ENCODE measurements around the gene SV2C.
"Not testable (repeated sequence)": the region's sequence is repeated elsewhere in the genome, so short reads cannot be mapped to it uniquely, and the experiment has no call there.

SV2C gene

DNA sequence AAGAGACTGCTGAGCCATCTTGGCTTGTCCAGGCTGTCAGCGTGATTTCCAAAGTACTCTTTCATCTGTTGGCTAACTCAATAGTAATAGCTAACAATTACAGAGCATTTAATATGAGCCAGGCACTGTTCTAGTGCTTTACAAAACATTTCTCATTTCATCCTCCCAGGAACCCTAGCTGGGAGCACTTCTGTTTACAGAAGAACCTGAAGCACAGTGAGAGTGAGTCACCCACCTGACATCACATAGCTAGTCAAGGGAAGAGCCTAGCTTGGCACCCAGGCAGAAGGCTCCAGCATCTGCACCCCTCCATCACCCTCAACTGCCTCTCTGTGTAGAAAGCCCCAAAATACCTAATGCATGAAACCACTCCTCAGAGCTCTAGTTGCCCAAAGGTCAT, 262.4 kb downstream of the SV2C start:
- no peak for DNase-seq (ENCODE audit: low spot score)

DNA sequence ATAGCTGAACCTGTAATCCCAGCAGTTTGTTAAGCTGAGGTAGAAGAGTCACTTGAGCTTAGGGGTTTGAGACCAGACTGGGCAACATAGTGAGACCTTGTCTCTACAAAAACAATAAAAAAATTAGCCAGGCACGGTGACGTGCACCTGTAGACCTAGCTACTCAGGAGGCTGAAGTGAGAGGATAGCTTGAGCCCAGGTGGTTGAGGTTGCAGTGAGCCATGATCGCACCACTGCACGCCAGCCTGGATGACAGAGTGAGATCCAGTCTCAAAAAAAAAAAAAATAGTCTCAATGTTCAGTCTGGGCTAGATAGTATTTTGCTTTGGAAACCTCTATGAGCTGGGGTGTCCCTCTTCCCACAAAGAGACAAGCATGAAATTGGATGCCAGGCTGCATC, 268.0 kb downstream of the SV2C start:
- DNase-seq (ENCODE audit: low spot score): no peak

DNA sequence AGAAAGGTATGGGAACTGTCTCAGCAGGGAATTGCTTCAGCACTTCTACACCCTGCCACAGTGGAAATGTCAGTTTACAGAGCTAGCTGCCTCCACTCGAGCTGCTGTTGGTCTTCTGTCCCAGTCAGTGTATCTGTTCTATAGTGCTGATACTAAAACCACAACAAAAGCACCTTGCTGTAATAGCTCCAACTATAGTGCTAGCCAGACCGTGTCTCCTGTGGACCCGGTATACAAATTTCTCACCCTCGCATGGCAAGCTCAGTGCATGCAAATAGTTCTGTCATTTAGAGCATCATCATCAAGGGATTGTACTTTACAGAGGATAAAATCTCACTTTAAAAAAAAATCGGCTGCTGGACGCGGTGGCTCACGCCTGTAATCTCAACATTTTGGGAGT, 268.4 kb downstream of the SV2C start:
- DNase-seq (ENCODE audit: low spot score): no peak

DNA sequence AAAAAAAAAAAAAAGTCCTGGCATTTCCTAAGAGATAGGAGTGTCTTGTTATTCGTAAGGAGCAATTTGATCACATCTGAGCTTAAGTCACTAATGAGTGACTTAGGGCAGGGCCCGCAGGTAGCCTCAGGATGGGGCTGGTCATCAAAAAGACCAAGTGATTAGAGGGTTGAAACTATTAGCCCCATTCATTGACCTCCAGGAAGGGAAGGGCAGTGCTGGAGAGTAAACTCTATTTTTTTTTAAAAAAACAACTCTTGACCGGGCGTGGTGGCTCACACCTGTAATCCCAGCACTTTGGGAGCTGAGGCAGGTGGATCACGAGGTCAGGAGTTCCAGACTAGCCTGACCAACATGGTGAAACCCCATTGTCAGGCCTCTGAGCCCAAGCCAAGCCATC, 273.7 kb downstream of the SV2C start:
- DNase-seq (ENCODE audit: low spot score): no peak

DNA sequence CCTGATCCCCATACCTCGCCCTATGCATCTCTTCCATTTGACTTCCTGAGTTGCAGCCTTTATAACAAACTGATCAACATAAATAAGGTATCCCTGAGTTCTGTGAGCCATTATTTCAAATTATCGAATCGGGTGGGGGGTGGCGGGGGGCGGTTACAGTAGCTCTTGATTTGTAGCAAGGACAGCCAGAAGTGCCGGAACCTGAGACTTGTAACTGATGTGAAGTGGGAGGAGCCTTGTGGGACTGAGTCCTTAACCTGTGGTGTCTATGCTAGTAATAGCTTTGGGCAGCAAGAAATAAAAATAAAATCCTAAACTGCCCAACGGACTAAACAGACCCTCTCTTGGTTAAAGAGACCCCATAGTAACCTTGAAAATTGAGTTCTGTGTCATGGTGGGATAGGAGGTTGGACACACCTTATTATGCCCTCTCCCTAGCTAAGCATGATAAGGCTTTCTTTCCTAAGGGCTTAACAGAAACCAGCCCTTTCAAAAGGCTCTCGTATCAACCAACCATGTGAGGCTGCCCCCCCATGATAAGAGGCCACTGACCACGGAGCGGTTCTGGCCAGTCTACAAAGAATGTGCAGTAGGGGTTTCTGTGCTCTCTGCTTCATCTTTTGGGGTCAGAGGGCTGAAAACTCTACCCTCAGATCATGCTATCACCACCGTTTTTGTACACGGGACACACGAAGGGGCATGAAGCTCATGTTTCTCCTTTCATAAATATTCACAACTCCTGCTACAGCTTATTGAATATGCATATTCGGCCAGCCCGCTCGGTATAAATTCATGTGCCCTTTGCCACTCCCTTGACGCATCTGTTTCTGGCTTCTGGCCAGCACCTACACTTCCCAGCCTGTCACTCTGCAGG, 280.4 kb downstream of the SV2C start:
- no peak for DNase-seq (ENCODE audit: low spot score)

DNA sequence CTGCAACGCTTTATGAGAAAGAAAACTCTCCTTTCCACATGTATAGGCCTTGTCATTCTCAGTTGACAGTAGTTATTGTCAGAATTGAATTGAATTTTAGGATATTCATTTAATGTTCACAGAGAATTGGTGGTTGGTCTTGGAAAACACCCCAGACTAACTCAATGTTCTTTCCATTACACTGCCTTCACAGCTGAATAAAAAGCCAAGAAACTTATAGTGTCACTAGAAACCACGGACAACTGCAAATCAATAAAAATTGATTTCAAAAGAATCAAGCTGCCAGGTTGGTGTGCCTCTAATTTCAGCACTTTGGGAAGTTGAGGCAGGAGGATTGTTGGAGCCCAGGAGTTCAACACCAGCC, 281.0 kb downstream of the SV2C start:
- DNase-seq (ENCODE audit: low spot score): no peak

DNA sequence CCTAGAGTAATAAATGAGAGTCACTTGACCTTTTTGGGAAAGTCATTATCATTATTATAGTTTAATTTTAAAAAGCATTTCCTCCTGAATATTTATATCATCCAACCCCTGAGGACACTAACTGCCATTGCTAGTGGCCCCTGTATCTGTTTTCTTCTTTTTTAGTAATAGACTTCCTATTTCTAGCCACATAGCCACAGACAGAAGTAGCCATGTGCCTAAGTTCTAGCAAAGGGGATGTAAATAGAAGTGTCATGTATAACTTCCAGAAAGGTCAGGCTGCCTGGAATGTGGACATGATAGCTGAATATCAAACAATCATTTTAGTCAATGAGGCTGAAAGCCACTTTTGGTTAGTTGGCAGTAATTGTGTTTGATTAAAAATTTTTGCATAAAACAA, 282.4 kb downstream of the SV2C start:
- DNase-seq (ENCODE audit: low spot score): no peak

DNA sequence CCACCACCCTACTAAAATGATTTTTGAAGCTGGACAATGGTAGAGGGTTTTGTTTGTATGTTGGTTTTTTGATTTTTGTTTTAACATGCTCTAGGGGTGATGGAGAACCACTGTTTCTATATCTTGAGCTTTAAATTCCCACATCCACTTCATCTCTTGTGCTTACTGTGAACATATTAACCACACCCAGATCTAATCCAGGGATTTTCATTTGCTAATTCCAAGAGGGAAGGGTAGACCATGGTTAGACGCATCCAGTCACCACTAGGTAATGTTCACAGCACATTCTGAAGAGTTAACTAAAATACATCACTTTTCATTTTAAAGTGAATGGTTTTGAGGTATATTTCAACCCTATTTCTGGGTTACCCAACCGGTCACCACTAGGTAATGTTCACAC, 283.4 kb downstream of the SV2C start:
- no peak for DNase-seq (ENCODE audit: low spot score)

DNA sequence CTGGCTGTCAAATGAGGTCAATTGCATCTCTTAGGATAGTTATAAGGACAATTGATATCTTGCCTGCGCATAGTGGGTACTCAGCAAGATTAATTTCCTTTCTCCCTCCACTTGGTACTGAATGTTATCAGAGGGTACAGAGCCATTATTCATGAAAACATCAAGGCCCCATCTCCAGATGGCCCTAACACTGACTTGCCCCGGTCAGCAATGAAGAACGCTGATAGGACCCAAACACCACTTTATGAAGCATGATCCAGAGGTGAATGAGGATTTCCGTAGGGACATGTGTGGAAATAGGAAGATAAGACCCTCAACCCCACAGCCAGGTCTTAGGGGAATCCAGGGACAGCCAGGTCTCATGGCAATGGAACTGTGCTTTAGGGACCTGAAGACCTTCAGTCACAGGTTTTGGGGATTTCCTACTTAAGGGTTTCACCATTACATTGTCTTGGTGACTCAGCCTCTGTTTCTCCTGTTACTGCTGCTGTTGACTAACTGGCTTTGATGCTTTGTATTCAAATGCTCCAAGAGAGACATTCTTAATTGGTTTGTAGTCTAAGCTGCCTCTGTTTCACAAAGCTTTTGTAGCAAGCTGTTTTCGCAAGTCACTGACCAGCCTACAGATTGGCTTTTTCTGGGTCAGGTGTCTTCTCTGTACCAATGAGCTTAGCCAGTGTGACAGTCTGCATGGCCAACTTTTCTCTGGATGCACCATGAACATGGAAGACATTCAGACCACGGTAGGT, 284.6 kb downstream of the SV2C start:
- DNase-seq (ENCODE audit: low spot score): no peak

DNA sequence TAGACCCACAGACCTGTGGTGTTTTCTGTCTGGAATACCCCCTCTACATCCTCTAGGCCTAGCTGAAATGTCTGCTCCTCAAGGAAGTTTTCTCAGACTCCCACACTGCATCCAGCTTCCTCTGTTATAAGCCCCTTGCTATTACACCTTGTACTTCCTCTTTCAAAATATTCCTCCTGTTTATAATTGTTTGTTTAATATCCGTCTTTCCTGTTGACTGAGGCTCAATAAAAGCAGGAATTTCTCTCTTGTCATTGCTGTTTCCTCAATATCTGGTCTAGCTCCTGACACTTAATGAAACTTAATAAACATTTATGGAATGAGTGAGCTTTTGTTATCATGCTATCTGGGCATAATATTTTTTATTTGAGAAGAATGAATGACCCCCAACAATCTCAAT, 285.8 kb downstream of the SV2C start:
- no peak for DNase-seq (ENCODE audit: low spot score)

DNA sequence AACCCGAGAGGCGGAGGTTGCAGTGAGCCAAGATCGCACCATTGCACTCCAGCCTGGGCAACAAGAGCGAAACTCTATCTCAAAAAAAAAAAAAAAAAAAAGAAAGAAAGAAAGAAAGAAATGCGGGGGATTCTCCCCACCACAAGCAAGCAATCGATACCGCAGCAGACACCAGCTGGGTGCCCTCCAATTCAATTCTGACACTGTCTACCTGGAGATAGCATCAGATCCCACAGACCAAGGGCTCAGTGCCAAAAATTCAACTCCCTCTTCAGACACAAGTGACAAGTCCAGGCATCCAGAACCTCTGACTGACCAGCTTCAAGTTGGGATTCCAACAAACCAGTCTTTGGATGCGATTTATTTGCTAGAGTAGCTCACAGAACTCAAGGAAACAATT, 286.5 kb downstream of the SV2C start:
- not testable (repeated sequence) for DNase-seq (ENCODE audit: low spot score)

DNA sequence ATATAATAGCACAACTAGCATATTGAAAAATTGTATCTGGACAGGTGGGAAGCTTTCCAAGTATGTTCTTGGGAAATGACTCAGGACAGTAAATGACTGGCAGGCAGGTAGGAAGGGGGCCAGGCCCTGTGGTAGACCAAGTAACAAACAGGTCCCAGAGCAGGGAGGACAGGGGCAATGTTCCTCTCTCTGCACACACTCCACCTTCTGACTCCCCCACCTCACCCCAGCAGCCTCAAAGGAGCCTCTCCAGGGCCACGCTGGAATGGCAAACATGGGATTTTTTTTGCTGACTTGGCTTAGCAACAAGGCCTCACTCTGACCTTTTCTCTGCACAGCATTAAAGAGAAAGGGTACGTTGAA, 288.8 kb downstream of the SV2C start:
- DNase-seq (ENCODE audit: low spot score): no peak

DNA sequence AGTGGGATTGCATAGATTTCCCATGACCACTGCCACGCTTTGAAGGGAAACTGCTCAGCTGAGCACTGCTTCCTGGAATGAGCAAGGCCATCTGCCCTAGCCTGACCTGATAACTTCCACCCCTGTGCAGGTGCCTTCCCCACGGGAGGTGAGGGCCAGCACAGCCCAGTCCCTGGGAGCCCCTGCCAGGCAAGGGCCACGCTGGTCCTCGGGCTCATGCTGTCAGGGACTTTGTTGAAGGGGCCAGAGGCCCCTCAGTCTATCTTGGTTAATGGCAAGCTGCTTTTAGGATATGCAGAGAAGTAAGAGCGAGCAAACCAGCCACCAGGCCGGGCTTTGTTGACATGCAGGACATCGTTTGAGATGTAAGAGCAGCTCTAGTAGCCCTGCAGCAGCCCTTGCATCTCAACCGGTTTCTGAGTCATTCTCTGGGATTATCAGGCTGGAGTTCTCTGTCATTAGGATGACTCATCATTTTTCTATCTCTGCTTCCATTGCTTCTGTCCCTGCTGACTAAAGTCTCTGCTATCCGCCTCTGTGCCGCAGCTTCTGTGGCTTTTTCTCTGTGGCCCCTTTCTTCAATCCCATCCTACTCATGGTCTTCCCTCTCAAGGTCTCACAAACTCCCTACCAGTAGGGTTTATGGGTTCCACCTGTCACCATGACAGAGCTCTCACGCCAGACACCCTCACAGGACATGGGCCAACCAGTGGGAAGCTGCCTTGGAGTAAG, 289.3 kb downstream of the SV2C start:
- DNase-seq (ENCODE audit: low spot score): peak; percentile 93

DNA sequence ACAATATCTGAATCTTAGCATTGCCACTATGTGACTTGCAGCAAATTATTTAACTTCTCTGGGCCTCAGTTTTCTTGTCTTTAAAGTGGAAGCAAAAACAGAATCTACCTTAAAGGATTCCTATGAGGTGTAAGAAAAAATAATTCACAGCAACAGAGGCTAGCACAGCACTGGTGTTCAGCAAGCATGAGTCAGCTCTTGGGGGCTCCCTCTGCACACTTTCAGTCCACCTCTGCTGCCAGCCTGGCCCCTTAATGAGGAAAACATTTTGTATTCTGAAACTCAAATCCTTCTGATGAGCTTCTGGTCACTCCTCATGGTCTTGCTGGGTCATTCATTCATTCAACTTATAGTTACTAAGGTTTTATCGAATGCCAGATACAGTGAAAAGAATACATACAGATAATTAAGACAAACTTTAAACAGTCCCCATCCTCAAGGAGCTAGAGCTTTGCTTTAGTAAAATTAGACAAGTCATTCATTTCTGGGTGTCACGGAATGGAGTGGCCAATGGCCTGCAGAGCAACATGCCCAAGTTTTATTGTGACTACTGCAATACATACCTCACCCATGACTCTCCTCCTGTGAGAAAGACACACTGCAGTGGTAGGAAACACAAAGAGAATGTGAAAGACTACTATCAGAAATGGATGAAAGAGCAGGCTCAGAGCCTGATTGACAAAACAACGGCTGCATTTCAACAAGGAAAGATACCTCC, 293.1 kb downstream of the SV2C start:
- DNase-seq (ENCODE audit: low spot score): peak; percentile 10

DNA sequence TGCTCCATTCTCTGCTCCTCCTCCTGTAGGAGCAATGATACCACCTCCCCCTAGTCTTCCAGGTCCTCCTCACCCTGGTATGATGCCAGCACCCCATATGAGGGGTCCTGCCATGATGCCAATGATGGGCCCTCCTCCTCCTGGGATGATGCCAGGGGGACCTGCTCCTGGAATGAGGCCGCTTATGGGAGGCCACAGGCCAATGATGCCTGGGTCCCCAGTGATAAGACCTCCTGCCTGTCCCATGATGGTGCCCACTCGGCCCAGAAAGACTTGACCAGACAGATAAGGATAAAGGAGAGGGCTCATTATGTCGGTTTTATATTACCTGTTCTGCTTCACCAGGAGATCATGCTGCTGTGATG, 293.7 kb downstream of the SV2C start:
- no peak for DNase-seq (ENCODE audit: low spot score)

DNA sequence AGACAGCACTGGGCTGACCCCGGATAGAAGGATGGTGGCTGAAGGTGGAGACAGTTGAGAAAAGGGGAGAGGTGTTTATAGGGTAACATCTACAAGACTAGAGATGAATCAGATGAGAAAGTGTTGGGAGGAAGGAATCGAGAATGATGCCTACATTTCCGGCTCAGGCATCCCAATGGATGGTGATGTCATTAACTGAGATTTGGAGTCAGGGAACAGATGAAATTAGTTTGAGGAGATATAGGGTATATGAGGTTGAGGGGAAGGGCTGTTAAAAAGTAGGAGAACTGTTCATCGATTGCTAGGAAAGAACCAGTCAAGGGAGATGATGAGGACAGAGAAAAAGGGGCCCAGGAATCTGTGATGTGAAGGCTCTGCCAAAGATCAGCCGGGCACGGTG, 295.2 kb downstream of the SV2C start:
- no peak for DNase-seq (ENCODE audit: low spot score)

DNA sequence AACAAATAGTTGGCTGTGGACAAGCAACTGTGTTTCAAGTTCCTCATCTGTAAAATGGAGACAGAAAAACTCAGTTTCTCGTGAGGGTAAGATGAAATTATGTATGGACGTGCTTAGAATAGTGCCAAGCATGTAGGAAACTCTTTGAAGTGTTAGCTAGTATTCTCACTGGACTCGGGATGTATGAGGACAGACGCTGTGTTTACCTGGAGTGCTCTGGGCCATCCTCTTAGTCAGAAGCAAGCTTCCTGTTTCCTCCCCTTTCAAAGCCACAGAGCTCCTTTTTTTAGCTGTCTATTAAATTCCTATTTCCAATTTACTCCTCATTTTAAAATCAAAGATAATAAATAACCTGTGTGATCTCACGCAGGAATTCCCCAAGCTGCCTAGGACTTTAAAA, 296.1 kb downstream of the SV2C start:
- no peak for DNase-seq (ENCODE audit: low spot score)

DNA sequence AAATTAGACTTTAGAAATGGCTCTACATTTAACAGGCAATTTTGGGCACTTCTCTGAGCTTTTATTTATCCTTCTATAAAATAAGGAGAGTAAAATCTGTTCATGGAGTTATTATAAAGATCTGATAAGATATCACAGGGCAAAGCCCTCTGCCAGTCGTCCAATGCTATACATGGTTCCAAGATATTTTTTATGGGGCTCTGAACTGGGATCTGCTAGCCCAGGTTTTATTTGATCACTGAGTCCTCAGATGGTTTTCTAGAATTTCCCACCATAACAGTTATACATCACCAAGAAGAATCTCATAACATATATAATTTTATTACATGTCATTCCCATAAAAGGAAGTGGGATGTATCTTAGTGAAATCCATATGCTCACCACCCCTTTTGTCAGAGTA, 296.7 kb downstream of the SV2C start:
- no peak for DNase-seq (ENCODE audit: low spot score)

DNA sequence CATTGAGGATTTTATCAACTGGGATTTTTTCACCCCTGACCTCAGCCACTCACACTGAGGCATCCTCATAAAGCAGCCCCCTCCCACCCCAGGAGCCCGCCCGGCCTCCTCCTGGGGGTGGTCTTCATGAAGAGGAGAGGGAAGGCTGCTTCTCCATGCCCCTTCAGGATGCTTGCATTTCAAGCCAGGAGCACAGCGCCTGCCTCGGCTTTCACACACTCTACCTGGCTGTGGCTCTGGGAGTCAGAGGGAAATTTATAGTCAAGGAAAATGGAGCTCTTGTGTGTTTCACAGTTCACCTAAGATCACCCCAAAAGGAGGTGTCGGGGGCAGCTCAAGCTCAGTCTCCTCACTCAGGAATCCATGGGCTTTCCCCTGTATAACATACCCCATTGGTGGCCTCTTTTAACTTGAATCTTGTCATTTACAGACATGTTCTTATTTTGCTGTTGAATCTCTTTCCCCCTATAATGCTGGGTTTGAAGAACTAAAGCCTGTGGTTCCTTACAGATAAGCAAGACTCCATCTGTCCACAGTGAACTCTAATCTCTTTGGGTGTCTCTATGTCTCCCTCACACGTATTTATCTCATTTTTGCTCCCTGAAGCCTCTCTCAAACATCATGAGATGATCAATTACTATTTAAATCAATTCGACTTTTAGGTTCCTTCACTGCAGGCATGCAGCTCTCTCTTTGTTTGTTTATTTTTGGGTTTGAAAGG, 297.3 kb downstream of the SV2C start:
- DNase-seq (ENCODE audit: low spot score): no peak

DNA sequence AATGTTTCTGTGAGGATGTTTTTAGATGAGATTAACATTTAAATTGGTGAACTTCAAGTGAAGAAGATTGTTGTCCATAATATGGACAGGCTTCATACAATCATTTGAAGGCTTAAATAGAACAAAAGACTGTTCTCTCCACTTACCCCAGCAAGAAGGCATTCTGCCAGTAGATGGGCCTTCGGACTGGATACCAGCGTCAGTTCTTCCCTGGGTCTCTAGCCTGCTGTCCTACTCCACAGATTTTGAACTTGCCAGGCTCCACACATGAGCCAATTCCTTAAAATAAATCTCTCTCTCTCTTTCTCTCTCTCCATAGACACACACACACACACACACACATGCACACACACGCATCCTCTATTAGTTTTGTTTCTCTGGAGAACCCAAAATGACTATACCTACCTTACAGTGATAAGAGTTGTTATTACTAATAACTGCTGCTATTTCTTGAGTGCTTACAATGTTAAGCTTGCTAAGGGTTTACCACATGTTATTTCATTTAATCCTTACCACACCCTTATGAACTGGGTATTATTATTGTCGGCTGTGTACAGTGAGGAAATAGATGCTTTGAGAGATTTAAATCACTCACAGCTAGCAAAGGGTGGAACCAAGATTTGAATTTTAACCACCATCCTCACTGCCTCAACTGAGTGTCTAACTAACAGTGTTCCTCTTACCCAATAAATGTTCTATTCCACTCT, 300.1 kb downstream of the SV2C start:
- DNase-seq (ENCODE audit: low spot score): no peak

DNA sequence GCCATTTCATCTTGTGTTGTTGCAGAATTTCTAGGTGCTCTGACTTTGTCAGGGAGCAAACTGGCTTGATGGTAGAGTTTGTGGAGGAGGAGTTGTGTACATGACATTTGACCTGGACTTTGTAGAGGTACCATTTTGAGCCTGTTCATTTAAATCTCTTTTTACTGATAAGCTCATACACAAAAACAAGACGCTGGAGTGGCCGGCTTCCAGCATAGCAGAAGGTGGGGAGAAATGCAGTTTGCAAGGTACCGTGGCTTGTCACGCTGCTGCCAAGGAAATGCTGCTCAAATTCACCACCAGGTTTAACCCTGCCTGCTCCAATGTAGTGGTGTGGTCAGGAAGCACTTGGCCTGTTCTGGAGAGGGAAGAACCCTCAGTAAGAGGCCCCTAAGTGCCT, 301.0 kb downstream of the SV2C start:
- no peak for DNase-seq (ENCODE audit: low spot score)

Measured in AG08395 (cell line).